ENCODE results near the gene GPX5. TPM values are rescaled to one million over a fixed set of nuclear protein-coding genes. Genes with fewer than 3 reads are reported as not detected.

GPX5 gene
- total and polyA plus RNA-seq, 2 donors (not counting 1 experiment from before 2014, with no cell fraction given): not detected

GRCh38 chr6:28568515-28569108, 42.9 kb downstream of the GPX5 start:
- no peak for ATAC-seq (ENCODE audit: low read depth)
- POLR2A ChIA-PET: no interaction called here

GRCh38 chr6:28569748-28570147, 44.1 kb downstream of the GPX5 start:
- no peaks in the 10 kb centered on the region for H3K4me1 ChIP-seq (ENCODE audit: control insufficient read depth in 2 of 2, insufficient read depth in 2 of 2, low read length in 2 of 2)
- peaks cover 0 to 12% (median 10%) of the 10 kb centered on the region in 4 experiments for H3K27me3 ChIP-seq (replicated peaks in 1 of 4; ENCODE audit: control extremely low read depth in 1 of 4, control insufficient read depth in 3 of 4, insufficient read depth in 4 of 4, low read length in 3 of 4)
- H3K4me1 Mint-ChIP-seq: no peaks in the 10 kb centered on the region
- no peaks in the 10 kb centered on the region for H3K79me2 ChIP-seq (ENCODE audit: control insufficient read depth, insufficient read depth, low read length)
- no peaks in the 10 kb centered on the region for H3K9me3 Mint-ChIP-seq (ENCODE audit: insufficient read depth)
- no peak overlapping the region for H3K9ac ChIP-seq (ENCODE audit: low read length)
- no peaks in the 10 kb centered on the region for H3K9me3 ChIP-seq (ENCODE audit: control extremely low read depth in 1 of 3, control insufficient read depth in 2 of 3, insufficient read depth in 1 of 3, low read length in 2 of 3)
- no peak overlapping the region for H3K4me3 ChIP-seq (ENCODE audit: control extremely low read depth in 1 of 5, extremely low read depth in 1 of 5, insufficient read depth in 1 of 5, low read depth in 2 of 5, low read length in 4 of 5)
- no peak overlapping the region for H3K27ac Mint-ChIP-seq
- H2AFZ ChIP-seq (ENCODE audit: insufficient read depth, low read depth, low read length, poor library complexity, severe bottlenecking): no peak overlapping the region
- TF ChIP-seq, protein P1, sequence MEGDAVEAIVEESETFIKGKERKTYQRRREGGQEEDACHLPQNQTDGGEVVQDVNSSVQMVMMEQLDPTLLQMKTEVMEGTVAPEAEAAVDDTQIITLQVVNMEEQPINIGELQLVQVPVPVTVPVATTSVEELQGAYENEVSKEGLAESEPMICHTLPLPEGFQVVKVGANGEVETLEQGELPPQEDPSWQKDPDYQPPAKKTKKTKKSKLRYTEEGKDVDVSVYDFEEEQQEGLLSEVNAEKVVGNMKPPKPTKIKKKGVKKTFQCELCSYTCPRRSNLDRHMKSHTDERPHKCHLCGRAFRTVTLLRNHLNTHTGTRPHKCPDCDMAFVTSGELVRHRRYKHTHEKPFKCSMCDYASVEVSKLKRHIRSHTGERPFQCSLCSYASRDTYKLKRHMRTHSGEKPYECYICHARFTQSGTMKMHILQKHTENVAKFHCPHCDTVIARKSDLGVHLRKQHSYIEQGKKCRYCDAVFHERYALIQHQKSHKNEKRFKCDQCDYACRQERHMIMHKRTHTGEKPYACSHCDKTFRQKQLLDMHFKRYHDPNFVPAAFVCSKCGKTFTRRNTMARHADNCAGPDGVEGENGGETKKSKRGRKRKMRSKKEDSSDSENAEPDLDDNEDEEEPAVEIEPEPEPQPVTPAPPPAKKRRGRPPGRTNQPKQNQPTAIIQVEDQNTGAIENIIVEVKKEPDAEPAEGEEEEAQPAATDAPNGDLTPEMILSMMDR (IDR thresholded peaks at IDR 0.05): no peak
- TF ChIP-seq EZH2 (IDR thresholded peaks at IDR 0.05; ENCODE audit: borderline replicate concordance, insufficient read depth, low read depth, low read length, poor library complexity, severe bottlenecking): no peak
- intact Hi-C loops (cut with micrococcal nuclease): no loop called here
- no peak overlapping the region for H3K4me3 Mint-ChIP-seq
- H3K27me3 Mint-ChIP-seq: peaks cover 54% of the 10 kb centered on the region
- H3K4me2 ChIP-seq (replicated peaks; ENCODE audit: low read depth, low read length, poor library complexity, severe bottlenecking): no peak overlapping the region
- WGBS (ENCODE audit: insufficient coverage): no CpG with 5 or more reads among the region's 2 CpGs
- H3K36me3 ChIP-seq (replicated peaks in 1 of 2; ENCODE audit: control extremely low read depth in 1 of 2, control insufficient read depth in 1 of 2, extremely low read depth in 1 of 2, insufficient read depth in 2 of 2, low read length in 1 of 2): no peaks in the 10 kb centered on the region
- H3K27ac ChIP-seq (ENCODE audit: low read length in 2 of 2): no peak overlapping the region
- POLR2A ChIA-PET: no interaction called here
- CTCF ChIA-PET: no interaction called here
- no peaks in the 10 kb centered on the region for H4K20me1 ChIP-seq (ENCODE audit: control insufficient read depth, insufficient read depth, low read length, poor library complexity, severe bottlenecking)
- no peak for ATAC-seq (ENCODE audit: low read depth)
- no peak for DNase-seq

More at GRCh38 chr6:28568515-28569108, 42.9 kb downstream of the GPX5 start:
- Mint-ChIP-seq H3K4me1 (no peaks in the 10 kb centered on the region), H3K4me3 (no peak overlapping the region), H3K9me3 (ENCODE audit: insufficient read depth) (no peaks in the 10 kb centered on the region), H3K27ac (no peak overlapping the region), H3K27me3 (peaks cover 53% of the 10 kb centered on the region)
- no peak for TF ChIP-seq EZH2 (IDR thresholded peaks at IDR 0.05; ENCODE audit: borderline replicate concordance, insufficient read depth, low read depth, low read length, poor library complexity, severe bottlenecking)
- TF ChIP-seq, protein P1 (IDR thresholded peaks at IDR 0.05): no peak
- WGBS (ENCODE audit: insufficient coverage): no CpG with 5 or more reads among the region's 4 CpGs
- H3K9me3 ChIP-seq (ENCODE audit: control extremely low read depth in 1 of 3, control insufficient read depth in 2 of 3, insufficient read depth in 1 of 3, low read length in 2 of 3): no peaks in the 10 kb centered on the region
- DNase-seq: no peak
- no peaks in the 10 kb centered on the region for H3K79me2 ChIP-seq (ENCODE audit: control insufficient read depth, insufficient read depth, low read length)
- H2AFZ ChIP-seq (ENCODE audit: insufficient read depth, low read depth, low read length, poor library complexity, severe bottlenecking): no peak overlapping the region
- H3K4me1 ChIP-seq (ENCODE audit: control insufficient read depth in 2 of 2, insufficient read depth in 2 of 2, low read length in 2 of 2): no peaks in the 10 kb centered on the region
- peaks cover 0 to 12% (median 10%) of the 10 kb centered on the region in 4 experiments for H3K27me3 ChIP-seq (replicated peaks in 1 of 4; ENCODE audit: control extremely low read depth in 1 of 4, control insufficient read depth in 3 of 4, insufficient read depth in 4 of 4, low read length in 3 of 4)
- CTCF ChIA-PET: no interaction called here
- H3K9ac ChIP-seq (ENCODE audit: low read length): no peak overlapping the region
- H3K36me3 ChIP-seq (replicated peaks in 1 of 2; ENCODE audit: control extremely low read depth in 1 of 2, control insufficient read depth in 1 of 2, extremely low read depth in 1 of 2, insufficient read depth in 2 of 2, low read length in 1 of 2): no peaks in the 10 kb centered on the region
- no peak overlapping the region for H3K4me3 ChIP-seq (ENCODE audit: control extremely low read depth in 1 of 5, extremely low read depth in 1 of 5, insufficient read depth in 1 of 5, low read depth in 2 of 5, low read length in 4 of 5)
- H4K20me1 ChIP-seq (ENCODE audit: control insufficient read depth, insufficient read depth, low read length, poor library complexity, severe bottlenecking): no peaks in the 10 kb centered on the region
- intact Hi-C loops (cut with micrococcal nuclease): no loop called here
- no peak overlapping the region for H3K4me2 ChIP-seq (replicated peaks; ENCODE audit: low read depth, low read length, poor library complexity, severe bottlenecking)
- no peak overlapping the region for H3K27ac ChIP-seq (ENCODE audit: low read length in 2 of 2)
